Activated T-helper 2 cell treated with anti-CD3 and anti-CD28 coated beads, Interferon-gamma antibody, Interleukin-2, Interleukin-4, amounts not matched to agents 10 μg/mL and 5 μg/mL and 100 μg/mL, durations not matched to agents 14 hours and 24 hours and 36 hours (primary cell): ENCODE results near the gene DES. TPM values are rescaled to one million over a fixed set of nuclear protein-coding genes. Genes with fewer than 3 reads are reported as not detected.

Experiments used
- DNase-seq: peaks from one replicate; pipeline ENCODE4 v3.0.0; 2021; ENCODE audit warnings: low spot score
- H3K27ac Mint-ChIP-seq: one replicate; pipeline ENCODE4 v1.8.0; 2021; ENCODE audit warnings: mixed read lengths
- H3K27me3 Mint-ChIP-seq: one replicate; pipeline ENCODE4 v1.8.0; 2021; ENCODE audit warnings: low read depth, mixed read lengths
- H3K36me3 Mint-ChIP-seq: one replicate; pipeline ENCODE4 v1.8.0; 2021; ENCODE audit warnings: low read depth, mixed read lengths
- H3K4me1 Mint-ChIP-seq: one replicate; pipeline ENCODE4 v1.8.0; 2021; ENCODE audit warnings: low read depth, mixed read lengths
- H3K4me3 Mint-ChIP-seq: one replicate; pipeline ENCODE4 v1.8.0; 2021; ENCODE audit warnings: low read depth, mild to moderate bottlenecking, moderate library complexity, mixed read lengths
- H3K9me3 Mint-ChIP-seq: one replicate; pipeline ENCODE4 v1.8.0; 2021; ENCODE audit warnings: mixed read lengths
- intact Hi-C: fragments of 100-400 bp; cut with micrococcal nuclease; formaldehyde crosslinking; loops from one replicate; pipeline ENCODE4 v1.15.1; 2023
- total RNA-seq: library from RNA; stranded (reverse); gene quantifications from 2 replicates; pipeline ENCODE4 v1.2.3, GENCODE V29; 2022

Gene DES
- total RNA-seq, 1 donor from 2014 or later, result not detected

- Mint-ChIP-seq H3K9me3 (no peaks in the 10 kb centered on the region), H3K36me3 (no peaks in the 10 kb centered on the region), H3K4me3 (no peak overlapping the region), H3K27me3 (peaks cover 4% of the 10 kb centered on the region), H3K27ac (no peak overlapping the region), H3K4me1 (peaks cover 4% of the 10 kb centered on the region)
- no peak for DNase-seq
- intact Hi-C loops, result no loop called here
Observed at GRCh38 chr2:219473511-219473910, 55.3 kb downstream of the DES start.

- Mint-ChIP-seq H3K4me3 (no peak overlapping the region), H3K9me3 (no peaks in the 10 kb centered on the region), H3K27me3 (peaks cover 4% of the 10 kb centered on the region), H3K36me3 (no peaks in the 10 kb centered on the region), H3K4me1 (peaks cover 4% of the 10 kb centered on the region), H3K27ac (no peak overlapping the region)
- intact Hi-C loops, result no loop called here
- no peak for DNase-seq
Observed at GRCh38 chr2:219474285-219475060, 56.3 kb downstream of the DES start.

DNA sequence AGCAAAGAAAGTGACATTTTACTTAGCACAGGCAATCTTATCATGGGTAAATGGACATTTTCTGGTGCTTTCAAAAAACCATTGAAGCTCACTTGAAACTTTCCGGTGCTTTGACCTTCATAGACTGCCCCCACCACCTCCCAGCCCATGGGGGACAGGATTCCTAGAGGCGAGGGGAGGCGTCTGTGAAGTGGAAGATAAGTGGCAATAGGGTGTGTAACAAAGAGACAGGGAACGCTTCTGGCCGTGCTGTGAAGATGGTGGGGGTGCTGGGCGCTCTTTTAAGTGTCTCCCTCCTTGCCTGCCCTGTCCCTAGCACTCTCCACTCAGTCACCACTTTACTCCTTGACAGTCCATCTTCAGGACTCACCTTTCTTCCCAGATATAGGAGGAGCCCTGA, 57.1 kb downstream of the DES start:
- DNase-seq, result no peak
- intact Hi-C loops, result no loop called here
- no peak overlapping the region for H3K27ac Mint-ChIP-seq
- peaks cover 4% of the 10 kb centered on the region for H3K4me1 Mint-ChIP-seq
- H3K36me3 Mint-ChIP-seq, result no peaks in the 10 kb centered on the region
- peaks cover 4% of the 10 kb centered on the region for H3K27me3 Mint-ChIP-seq
- H3K9me3 Mint-ChIP-seq, result no peaks in the 10 kb centered on the region
- no peak overlapping the region for H3K4me3 Mint-ChIP-seq

DNA sequence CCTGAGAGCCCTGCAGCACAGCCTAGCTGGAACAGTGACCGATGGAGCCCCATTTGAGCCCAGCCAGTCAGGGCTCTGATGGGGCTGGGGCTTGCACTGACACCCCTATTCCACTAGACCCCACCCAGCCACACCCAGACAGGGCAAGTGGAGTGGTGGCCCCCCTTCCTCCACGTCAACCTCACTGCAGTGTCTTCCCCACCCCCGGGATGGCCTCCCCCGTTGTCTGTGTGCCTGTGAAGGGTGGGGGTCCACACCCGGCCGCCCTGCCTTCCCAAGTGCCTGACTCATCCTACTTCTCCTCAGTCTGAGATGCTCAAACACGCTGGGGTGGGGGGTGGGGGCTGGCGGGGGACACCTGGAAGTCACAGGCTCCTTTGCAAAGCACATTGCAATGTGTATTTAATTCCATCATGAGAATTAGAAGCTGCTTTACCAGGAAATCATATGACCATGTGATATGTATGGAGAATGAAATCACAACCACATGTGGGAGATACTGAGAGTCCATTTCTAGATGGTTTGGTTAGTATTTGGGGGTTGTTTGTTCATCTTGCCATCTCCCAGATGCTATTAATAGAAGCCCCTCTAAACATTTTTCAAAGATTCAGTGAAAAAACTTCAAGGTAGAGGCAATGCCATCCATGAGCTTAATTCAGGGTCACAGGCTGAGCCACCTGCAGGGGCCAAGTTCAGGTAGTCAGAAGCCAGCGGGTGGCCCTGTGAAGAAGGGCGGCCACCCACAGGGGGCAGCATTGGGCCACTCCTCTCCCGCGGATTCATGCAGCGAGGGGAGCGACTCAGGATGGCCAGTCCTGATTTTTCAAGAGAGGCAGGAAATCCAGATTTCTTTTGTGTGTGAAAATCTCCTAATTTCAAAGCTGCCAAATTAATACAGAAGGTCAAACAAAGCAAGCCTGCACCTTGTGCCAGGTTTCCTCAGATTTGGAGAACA, 57.8 kb downstream of the DES start:
- Mint-ChIP-seq H3K4me1 (peaks cover 4% of the 10 kb centered on the region), H3K36me3 (no peaks in the 10 kb centered on the region), H3K27ac (no peak overlapping the region), H3K4me3 (no peak overlapping the region), H3K9me3 (no peaks in the 10 kb centered on the region), H3K27me3 (peaks cover 4% of the 10 kb centered on the region)
- DNase-seq, result peak; percentile 39
- intact Hi-C loops, result loop anchor here (1.0 kb wide), 1 partner anchor 54 kb away; no protein-coding TSS in a partner anchor

Other genes starting within 250 kb of the DES start
- gene SLC23A3, start 248.3 kb upstream of the DES start, total RNA-seq, result 1.3 and 1.9 TPM in 2 replicates
- gene CNPPD1, start 241.5 kb upstream of the DES start, total RNA-seq, result 56.6 and 58.5 TPM in 2 replicates
- 52.5 and 57.4 TPM in 2 replicates for gene RETREG2, start 240.1 kb upstream of the DES start, total RNA-seq
- 27.3 and 33.5 TPM in 2 replicates for gene ZFAND2B, start 211.6 kb upstream of the DES start, total RNA-seq
- gene ABCB6, start 199.4 kb upstream of the DES start, total RNA-seq, result 22.1 and 25.4 TPM in 2 replicates
- 53.1 and 60.5 TPM in 2 replicates for gene ATG9A, start 188.7 kb upstream of the DES start, total RNA-seq
- gene ANKZF1, start 188.6 kb upstream of the DES start, total RNA-seq, result 133 and 142 TPM in 2 replicates
- gene GLB1L, start 172.9 kb upstream of the DES start, total RNA-seq, result 4.2 and 4.4 TPM in 2 replicates
- 32.0 and 33.3 TPM in 2 replicates for gene STK16, start 172.9 kb upstream of the DES start, total RNA-seq
- gene TUBA4B, start 165.1 kb upstream of the DES start, total RNA-seq, result not detected in 2 replicates
- gene TUBA4A, start 164.5 kb upstream of the DES start, total RNA-seq, result 220 and 231 TPM in 2 replicates
- gene DNAJB2, start 139.0 kb upstream of the DES start, total RNA-seq, result 49.8 and 55.6 TPM in 2 replicates
- gene PTPRN, start 109.0 kb upstream of the DES start, total RNA-seq, result 1.1 and 1.6 TPM in 2 replicates
- gene RESP18, start 85.6 kb upstream of the DES start, total RNA-seq, result not detected in 2 replicates
- gene DNPEP, start 30.5 kb upstream of the DES start, total RNA-seq, result 117 and 120 TPM in 2 replicates
- gene SPEG, start 16.5 kb downstream of the DES start, total RNA-seq, result not detected in 2 replicates
- gene GMPPA, start 80.5 kb downstream of the DES start, total RNA-seq, result 52.0 and 52.9 TPM in 2 replicates
- gene ASIC4, start 96.1 kb downstream of the DES start, total RNA-seq, result not detected in 2 replicates
- gene CHPF, start 125.4 kb downstream of the DES start, total RNA-seq, result 40.2 and 41.9 TPM in 2 replicates
- 3.8 and 4.9 TPM in 2 replicates for gene TMEM198, start 125.7 kb downstream of the DES start, total RNA-seq
- gene OBSL1, start 153.2 kb downstream of the DES start, total RNA-seq, result 0.37 and 0.59 TPM in 2 replicates
- not detected in 2 replicates for gene INHA, start 153.9 kb downstream of the DES start, total RNA-seq
- 32.5 and 38.1 TPM in 2 replicates for gene STK11IP, start 179.5 kb downstream of the DES start, total RNA-seq
- gene SLC4A3, start 209.3 kb downstream of the DES start, total RNA-seq, result 0.07 and 0.14 TPM in 2 replicates